ENCODE measurements around the gene NSMCE1. TPM values are rescaled to one million over a fixed set of nuclear protein-coding genes. Genes with fewer than 3 reads are reported as not detected.

The NSMCE1 gene
- total RNA-seq, 1 experiment from 2014 or later: 39.5 TPM

GRCh38 chr16:27238016-27238587 lies 30.5 kb downstream of the NSMCE1 start:
- Histone ChIP-seq H3K4me3 (no peak overlapping the region), H3K27me3 (no peaks in the 10 kb centered on the region), H3K27ac (no peak overlapping the region), H3K36me3 (no peaks in the 10 kb centered on the region), H3K4me1 (peaks cover 29% of the 10 kb centered on the region), H3K9me3 (replicated peaks) (no peaks in the 10 kb centered on the region)
- no peak for DNase-seq

GRCh38 chr16:27237219-27238015 lies 31.2 kb downstream of the NSMCE1 start:
- no peak overlapping the region for H3K27ac ChIP-seq
- no peak for DNase-seq
- no peaks in the 10 kb centered on the region for H3K9me3 ChIP-seq (replicated peaks)
- H3K27me3 ChIP-seq: no peaks in the 10 kb centered on the region
- no peak overlapping the region for H3K4me3 ChIP-seq
- peaks cover 31% of the 10 kb centered on the region for H3K4me1 ChIP-seq
- no peaks in the 10 kb centered on the region for H3K36me3 ChIP-seq

GRCh38 chr16:27236635-27237218 lies 31.8 kb downstream of the NSMCE1 start:
- no peaks in the 10 kb centered on the region for H3K9me3 ChIP-seq (replicated peaks)
- DNase-seq: no peak
- peaks cover 30% of the 10 kb centered on the region for H3K4me1 ChIP-seq
- H3K36me3 ChIP-seq: no peaks in the 10 kb centered on the region
- no peaks in the 10 kb centered on the region for H3K27me3 ChIP-seq
- no peak overlapping the region for H3K4me3 ChIP-seq
- H3K27ac ChIP-seq: no peak overlapping the region

DNA sequence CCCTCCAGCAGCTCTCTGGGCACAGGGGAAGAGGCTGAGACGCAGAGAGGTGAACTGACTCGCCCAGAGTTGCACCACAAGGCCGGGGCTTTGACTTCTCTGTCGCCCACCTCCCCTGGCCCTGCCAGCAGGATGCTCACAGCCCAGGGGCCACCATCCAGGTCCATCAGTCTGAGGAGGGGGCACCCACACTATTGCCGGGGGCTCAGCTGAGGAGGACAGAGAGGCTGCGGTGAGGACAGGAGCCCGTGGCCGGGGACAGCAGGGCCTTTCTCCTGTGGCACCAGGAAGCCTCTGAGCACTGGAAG lies 32.7 kb downstream of the NSMCE1 start:
- Histone ChIP-seq H3K27me3 (no peaks in the 10 kb centered on the region), H3K27ac (peak overlapping the region; percentile 80), H3K4me1 (peaks cover 32% of the 10 kb centered on the region), H3K4me3 (no peak overlapping the region), H3K9me3 (replicated peaks) (no peaks in the 10 kb centered on the region), H3K36me3 (no peaks in the 10 kb centered on the region)
- no peak for DNase-seq

DNA sequence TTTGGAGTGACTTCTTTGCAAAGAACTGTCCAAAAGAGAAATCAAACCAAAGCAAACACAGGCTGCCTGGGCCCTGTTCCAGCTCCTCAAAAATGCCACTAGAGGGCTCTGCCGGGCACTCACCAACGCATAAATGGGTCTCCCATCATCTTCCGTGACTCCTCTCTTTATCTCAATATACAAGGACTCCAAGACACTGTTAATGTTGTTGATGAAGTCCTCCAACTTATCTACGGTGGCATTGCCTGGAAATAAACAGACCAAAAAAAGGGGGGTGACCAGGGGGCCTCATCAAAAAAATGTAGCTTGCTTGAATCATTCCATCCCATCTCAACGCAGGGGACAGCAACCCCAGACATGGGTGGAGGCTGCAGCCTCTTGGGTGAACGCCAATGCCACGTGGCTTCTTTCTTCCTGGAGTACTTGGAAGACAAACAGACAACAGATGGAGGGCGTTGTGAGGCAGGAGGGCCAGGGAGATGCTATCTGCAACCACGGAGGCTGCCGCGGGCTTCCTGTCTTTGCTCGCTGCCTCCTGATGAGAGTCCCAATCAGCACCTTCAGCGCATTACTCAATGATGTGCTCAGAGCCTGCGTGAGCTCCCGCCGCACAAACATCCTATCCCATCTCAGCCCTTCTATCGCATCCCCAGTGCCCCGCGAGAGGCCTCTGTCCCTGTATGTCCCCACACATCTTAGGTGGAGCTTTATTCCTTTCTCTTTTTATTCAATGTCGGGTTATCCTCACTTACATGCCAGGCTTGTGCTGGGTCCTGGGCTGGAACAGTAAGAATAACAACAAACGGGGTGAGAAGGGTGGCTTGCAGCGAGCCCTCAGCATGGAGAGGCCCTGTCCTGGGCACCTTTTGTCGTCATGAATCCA lies 33.3 kb downstream of the NSMCE1 start:
- no peaks in the 10 kb centered on the region for H3K27me3 ChIP-seq
- peak overlapping the region; percentile 27 for H3K4me3 ChIP-seq
- peaks cover 35% of the 10 kb centered on the region for H3K4me1 ChIP-seq
- H3K9me3 ChIP-seq (replicated peaks): no peaks in the 10 kb centered on the region
- DNase-seq: peak; percentile 96
- H3K27ac ChIP-seq: peak overlapping the region; percentile 80
- no peaks in the 10 kb centered on the region for H3K36me3 ChIP-seq

DNA sequence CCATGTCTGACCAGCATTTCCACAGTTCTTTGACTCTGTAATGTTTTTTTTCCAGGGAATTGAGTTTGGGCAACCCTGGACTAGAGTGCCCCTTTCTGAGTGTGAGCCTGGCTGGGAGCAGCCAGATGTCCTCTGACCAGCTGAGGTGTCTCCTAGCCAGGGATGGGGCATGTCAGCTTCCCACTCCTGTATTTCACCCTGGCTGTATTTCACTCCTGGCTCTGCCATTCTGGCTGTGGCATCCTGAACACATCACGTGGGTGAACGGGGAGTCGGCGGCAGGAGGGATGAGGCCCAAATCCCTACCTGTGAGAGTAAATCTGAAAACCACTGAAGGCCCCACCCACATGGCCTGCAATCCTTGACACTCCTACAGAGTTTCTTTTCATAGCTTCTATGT lies 34.0 kb downstream of the NSMCE1 start:
- H3K27me3 ChIP-seq: no peaks in the 10 kb centered on the region
- no peak overlapping the region for H3K4me3 ChIP-seq
- no peak for DNase-seq
- no peaks in the 10 kb centered on the region for H3K9me3 ChIP-seq (replicated peaks)
- peaks cover 41% of the 10 kb centered on the region for H3K4me1 ChIP-seq
- no peaks in the 10 kb centered on the region for H3K36me3 ChIP-seq
- peak overlapping the region; percentile 80 for H3K27ac ChIP-seq

GRCh38 chr16:27234171-27234570 lies 34.4 kb downstream of the NSMCE1 start:
- Histone ChIP-seq H3K27ac (no peak overlapping the region), H3K36me3 (no peaks in the 10 kb centered on the region), H3K4me1 (peaks cover 44% of the 10 kb centered on the region), H3K9me3 (replicated peaks) (no peaks in the 10 kb centered on the region), H3K27me3 (no peaks in the 10 kb centered on the region), H3K4me3 (no peak overlapping the region)
- DNase-seq: no peak

DNA sequence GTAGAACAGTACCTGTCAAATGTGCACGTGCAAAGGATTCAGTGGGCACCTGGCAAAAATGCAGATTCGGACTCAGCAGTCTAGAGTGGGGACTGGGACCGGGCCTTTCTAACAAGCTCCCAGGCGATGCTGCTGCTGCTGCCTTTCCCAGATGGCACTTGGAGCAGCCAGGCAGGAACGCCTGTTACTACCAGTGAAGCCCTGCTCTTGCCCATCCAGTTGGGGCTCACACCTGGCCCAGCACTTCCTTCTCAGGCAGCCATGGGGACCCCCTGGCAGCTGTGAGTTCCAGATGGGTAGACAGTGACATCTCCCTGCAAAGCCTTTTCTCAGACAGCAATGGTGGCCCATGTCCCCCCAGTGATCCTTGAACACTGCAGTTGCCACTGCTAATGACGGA lies 34.8 kb downstream of the NSMCE1 start:
- Histone ChIP-seq H3K4me1 (peaks cover 44% of the 10 kb centered on the region), H3K27me3 (no peaks in the 10 kb centered on the region), H3K27ac (no peak overlapping the region), H3K36me3 (no peaks in the 10 kb centered on the region), H3K9me3 (replicated peaks) (no peaks in the 10 kb centered on the region), H3K4me3 (no peak overlapping the region)
- no peak for DNase-seq

GRCh38 chr16:27232901-27233625 lies 35.5 kb downstream of the NSMCE1 start:
- no peaks in the 10 kb centered on the region for H3K36me3 ChIP-seq
- H3K4me3 ChIP-seq: no peak overlapping the region
- no peaks in the 10 kb centered on the region for H3K9me3 ChIP-seq (replicated peaks)
- peaks cover 46% of the 10 kb centered on the region for H3K4me1 ChIP-seq
- DNase-seq: no peak
- H3K27ac ChIP-seq: no peak overlapping the region; the same call in 1 of the 2 replicates
- H3K27me3 ChIP-seq: no peaks in the 10 kb centered on the region

DNA sequence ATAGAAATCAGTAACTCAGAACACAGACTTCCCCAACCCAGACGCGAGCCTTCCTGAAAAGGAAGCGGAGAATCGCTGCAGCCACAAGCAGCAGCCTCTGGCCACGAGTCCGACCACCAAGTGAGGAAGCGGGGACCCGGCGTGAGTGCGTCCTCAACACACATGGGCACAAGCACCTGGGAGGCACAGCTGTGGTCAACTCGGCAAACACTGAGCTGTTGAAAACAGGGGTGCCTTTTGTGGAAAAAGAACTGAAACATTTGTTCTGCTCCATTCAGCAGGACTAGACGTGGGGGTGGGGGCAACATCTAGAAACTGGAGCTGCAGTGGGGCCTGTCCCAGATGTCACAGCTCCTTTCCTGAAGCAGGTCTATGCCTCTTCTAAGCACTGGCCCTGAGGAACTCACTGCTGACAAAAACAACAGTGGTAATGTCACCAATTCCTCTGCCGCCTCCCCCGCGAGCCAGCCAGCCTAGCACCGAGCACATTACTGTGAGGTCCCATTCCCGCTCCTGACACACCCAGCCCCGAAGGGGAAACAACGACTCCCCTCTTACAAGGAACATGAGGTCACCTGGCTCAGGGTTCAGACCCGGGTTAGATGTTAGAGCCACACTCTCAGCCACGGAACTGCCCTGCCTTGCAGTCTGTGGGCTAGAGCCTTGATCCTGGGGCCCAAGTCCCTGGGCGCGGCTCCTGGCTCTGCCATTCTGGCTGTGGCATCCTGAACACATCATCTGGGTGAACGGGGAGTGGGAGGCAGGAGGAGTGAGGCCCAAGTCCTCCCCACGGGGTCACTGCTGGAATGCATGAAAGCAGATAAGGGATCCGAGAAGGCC lies 36.3 kb downstream of the NSMCE1 start:
- H3K27ac ChIP-seq: peak overlapping the region; percentile 41
- no peaks in the 10 kb centered on the region for H3K27me3 ChIP-seq
- no peaks in the 10 kb centered on the region for H3K36me3 ChIP-seq
- no peak overlapping the region for H3K4me3 ChIP-seq
- no peaks in the 10 kb centered on the region for H3K9me3 ChIP-seq (replicated peaks)
- DNase-seq: peak; percentile 60 to 65
- peaks cover 48% of the 10 kb centered on the region for H3K4me1 ChIP-seq

DNA sequence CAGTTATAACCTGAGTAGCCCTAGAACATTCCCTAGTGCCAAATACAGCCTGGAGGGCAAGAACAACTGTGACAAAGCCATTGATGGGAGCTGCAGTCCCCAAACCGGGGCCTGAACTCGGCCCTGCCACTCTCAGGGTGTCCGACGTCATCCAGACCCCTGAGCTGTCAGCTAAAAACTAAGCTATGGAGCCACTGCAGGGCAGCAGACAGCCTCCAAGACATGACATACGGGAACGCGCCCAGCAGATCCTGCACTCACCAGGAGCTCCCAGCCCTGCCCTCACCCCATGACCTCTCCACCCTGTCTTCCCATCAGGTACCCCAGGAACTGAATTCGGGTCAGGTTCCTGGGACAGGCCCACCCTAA lies 36.9 kb downstream of the NSMCE1 start:
- no peak overlapping the region for H3K4me3 ChIP-seq
- DNase-seq: no peak
- H3K4me1 ChIP-seq: peaks cover 46% of the 10 kb centered on the region
- peak overlapping the region; percentile 41 for H3K27ac ChIP-seq
- H3K27me3 ChIP-seq: no peaks in the 10 kb centered on the region
- no peaks in the 10 kb centered on the region for H3K36me3 ChIP-seq
- H3K9me3 ChIP-seq (replicated peaks): no peaks in the 10 kb centered on the region

DNA sequence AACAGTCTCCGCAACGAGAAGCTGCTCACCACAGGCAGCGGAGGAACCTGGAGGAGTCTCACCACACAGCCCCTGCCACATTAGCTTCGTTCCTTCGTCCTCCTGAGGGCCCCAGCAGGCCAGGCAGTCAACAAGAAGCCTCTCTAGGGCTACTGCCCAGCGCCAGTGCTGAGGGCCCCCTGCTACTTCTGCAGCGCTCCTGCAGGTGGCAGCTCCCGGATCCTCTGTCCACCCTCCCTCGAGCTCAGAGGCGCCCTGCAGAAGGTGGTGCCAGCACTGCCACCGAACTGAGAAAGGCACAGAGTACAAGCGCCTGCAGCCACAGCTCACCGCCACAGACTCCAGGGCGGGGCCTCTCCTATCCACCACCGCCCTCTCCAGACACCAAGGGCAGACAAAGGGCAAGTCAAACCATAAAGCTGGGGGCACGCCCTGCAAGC lies 38.0 kb downstream of the NSMCE1 start:
- Histone ChIP-seq H3K27me3 (no peaks in the 10 kb centered on the region), H3K9me3 (replicated peaks) (no peaks in the 10 kb centered on the region), H3K36me3 (no peaks in the 10 kb centered on the region), H3K27ac (no peak overlapping the region), H3K4me1 (peaks cover 36% of the 10 kb centered on the region), H3K4me3 (no peak overlapping the region)
- no peak for DNase-seq

DNA sequence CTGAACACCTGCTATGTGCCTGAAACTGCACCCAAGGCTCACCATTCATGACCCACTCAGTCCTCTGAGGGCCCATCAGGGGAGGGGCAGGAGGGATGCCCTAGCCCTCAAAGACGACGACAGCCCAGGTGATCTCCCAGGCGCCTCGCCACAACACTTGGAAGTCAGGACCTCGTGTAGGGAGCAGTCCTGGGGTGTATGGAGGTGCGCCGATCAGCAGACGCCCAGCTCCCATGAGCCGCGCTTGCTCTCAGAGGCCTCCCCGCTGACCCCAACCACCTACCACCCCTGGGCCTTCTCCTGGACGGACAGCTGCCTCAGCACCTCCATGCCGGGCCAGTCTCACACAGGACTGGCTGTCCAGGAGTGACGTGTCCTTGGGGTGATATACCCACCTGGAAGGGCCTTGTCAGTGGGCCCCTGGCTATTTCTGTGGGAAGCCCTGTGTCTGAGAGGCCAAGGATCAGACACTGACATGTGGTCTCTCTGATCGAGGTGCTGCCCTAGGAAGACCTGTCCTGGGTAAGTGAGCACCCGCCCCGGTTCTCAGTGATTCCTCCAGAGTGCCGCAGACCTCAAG lies 38.6 kb downstream of the NSMCE1 start:
- H3K4me1 ChIP-seq: peaks cover 35% of the 10 kb centered on the region
- H3K36me3 ChIP-seq: no peaks in the 10 kb centered on the region
- H3K4me3 ChIP-seq: no peak overlapping the region
- H3K27ac ChIP-seq: peak overlapping the region; percentile 11
- no peaks in the 10 kb centered on the region for H3K9me3 ChIP-seq (replicated peaks)
- no peaks in the 10 kb centered on the region for H3K27me3 ChIP-seq
- DNase-seq: no peak
